GM12801 (cell line): ENCODE results near the gene RIC8A.

Experiments used
- TF ChIP-seq, protein P1 (sequence below): IDR thresholded peaks from one replicate; pipeline ENCODE4 v1.5.1; 2011; ENCODE audit warnings: control low read depth; ENCODE audit not compliant: insufficient read length; ENCODE audit errors: extremely low read depth

The RIC8A gene

DNA sequence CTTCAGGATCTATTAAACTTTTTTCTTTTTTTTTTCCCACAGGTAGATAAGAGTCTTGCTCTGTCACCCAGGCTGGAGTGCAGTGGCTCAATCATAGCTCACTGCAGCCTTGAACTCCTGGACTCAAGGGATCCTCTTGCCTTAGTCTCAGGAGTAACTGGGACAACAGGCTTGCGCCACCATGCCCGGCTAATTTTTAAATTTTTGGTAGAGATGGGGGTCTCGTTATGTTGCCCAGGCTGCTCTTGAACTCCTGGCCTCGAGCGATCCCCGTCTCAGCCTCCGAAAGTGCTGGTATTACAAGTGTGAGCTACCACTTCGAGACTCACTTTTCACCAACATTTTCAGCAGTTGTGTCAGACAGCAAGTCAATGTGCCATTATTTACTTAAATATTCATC, 27.7 kb downstream of the RIC8A start:
- TF ChIP-seq, protein P1, sequence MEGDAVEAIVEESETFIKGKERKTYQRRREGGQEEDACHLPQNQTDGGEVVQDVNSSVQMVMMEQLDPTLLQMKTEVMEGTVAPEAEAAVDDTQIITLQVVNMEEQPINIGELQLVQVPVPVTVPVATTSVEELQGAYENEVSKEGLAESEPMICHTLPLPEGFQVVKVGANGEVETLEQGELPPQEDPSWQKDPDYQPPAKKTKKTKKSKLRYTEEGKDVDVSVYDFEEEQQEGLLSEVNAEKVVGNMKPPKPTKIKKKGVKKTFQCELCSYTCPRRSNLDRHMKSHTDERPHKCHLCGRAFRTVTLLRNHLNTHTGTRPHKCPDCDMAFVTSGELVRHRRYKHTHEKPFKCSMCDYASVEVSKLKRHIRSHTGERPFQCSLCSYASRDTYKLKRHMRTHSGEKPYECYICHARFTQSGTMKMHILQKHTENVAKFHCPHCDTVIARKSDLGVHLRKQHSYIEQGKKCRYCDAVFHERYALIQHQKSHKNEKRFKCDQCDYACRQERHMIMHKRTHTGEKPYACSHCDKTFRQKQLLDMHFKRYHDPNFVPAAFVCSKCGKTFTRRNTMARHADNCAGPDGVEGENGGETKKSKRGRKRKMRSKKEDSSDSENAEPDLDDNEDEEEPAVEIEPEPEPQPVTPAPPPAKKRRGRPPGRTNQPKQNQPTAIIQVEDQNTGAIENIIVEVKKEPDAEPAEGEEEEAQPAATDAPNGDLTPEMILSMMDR = no peak

DNA sequence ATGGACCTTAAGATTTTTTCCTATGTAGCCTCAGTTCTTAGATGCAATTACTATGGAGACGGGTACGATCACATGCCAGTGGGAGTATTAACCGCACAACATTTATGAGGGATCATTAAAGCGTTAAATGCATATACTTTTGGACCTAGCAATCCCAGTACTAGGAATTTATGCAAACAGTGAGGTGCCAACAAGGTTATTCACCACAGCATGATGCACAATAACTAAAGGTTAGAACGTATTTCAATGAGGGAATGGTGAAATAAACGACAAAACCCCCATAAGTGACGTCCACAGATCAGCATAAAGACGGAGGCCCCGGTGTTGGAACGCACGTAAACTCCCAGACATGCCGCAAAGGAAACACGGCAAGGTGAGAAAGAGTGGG, 28.1 kb downstream of the RIC8A start:
- TF ChIP-seq, protein P1 = no peak

DNA sequence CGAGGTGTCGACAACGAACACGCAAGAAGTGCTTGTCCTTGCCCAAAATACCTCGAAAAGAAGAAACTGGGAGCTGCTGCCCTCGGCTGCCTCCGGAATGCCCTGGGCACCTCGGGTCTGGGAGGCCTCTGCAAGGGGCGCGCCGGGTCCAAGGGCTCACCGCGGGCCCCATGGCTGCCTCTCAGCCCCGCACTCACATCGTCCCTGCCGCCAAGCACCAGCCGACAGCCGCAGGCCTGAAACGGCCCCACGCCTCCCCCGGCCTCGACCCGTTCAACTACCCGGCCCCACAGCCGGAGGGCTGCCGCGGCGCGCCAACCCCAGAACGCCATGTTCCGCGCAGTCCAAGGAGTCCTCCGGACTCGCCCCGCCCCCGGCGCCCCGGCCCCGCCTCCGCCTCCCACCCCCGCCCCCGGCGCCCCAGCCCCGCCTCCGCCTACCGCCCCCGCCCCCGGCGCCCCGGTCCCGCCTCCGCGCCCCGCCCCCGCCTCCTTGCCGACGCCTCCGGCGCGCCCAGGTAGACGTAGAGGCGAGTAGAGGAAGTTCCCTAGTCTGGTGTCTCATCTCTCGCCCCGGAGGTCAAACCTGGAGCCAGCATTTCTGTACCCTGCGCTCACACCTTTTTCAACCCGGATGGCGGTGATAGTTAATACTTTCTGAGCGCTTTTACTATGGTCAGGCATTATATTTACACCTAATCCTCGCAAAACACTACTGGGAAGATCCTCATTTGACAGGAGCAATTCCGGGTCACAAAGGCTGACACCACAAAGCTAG, 28.7 kb downstream of the RIC8A start, which contains the start of gene SIRT3:
TSS of gene SIRT3 (minus strand) at position 346 of the 777 bp plus-strand sequence. CDS start at position 332, 14 bp downstream.
- TF ChIP-seq, protein P1 = no peak

DNA sequence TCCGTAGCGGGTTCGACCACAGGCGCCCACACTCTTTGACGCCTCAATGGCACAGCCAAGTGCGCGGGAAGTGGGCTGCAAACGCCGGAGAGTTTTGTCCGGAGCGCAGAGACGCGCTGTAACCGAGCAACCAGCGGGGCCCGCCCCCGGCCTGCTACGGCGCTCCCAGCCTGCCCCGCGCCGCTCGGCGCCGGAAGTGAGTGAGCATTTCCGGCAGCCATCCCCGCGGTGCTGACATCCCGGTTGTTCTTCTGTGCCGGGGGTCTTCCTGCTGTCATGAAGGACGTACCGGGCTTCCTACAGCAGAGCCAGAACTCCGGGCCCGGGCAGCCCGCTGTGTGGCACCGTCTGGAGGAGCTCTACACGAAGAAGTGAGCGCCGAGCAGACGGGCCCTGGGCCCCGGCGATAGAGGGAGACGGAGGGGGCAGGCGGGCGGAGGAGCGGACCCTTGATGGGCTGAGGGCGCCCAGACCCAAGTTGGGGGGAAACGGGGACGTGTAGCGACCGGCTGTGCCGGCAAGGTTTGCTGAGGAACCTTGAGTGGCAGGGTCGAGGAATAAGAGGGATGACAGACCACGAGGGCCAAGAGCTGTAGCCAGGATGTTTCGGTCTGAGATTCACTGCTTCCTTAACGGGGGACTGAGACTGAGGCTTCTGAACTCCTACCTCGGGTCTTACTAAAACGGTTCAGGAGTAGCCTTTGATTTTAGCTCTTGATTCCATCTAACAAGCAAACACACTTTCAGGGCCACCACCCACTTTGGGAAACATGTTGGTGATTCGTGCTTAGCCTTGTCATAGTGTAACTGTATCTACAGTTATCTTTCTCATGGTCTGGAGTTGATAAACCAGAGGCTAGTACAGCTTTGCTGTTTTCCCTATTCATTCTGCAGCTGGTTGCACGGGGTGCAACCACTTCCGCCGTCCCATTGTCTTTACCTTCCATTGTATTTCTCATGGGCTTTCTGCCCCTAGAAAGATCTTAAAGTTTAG, 29.6 kb downstream of the RIC8A start, which contains the start of gene PSMD13:
TSS of gene PSMD13 (plus strand) at position 203 of the 994 bp plus-strand sequence. CDS start at position 277, 74 bp downstream.
- TF ChIP-seq, protein P1 = no peak

DNA sequence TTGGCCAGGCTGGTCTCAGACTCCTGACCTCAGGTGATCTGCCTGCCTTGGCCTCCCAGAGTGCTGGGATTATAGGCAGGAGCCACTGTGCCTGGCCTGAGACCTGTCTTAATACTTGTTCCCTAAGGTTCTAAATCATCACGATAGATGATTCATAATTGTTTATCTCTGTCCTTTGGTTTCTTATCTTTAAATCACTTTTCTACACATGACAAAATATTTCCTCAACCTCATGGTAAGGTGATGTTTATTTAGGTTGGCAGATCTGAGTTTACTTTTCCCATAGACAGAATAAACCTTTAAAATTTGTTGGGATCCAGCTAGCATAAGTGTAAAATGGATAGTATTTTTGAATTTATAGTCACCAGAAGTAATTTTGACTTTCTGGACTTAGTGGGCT, 32.8 kb downstream of the RIC8A start:
- TF ChIP-seq, protein P1 = no peak

DNA sequence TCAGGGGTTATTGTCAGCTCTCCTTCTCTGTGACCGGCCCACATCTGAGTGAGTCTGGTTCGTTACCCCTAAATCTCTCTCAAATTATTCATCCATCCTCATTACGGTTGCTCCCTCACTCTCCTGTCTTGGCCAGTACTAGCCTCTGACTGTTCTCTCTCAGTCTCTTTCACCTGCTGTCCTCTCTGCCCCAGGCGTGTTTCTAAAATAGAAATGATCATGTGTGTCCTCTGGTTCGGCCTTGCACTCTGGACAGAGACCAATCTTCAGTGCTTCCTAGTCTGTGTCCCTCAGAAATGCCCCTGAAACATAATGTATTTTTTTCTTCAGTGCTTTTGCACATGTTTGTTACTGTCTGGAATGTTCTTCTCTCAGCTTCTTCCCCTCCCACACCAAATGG, 34.1 kb downstream of the RIC8A start:
- TF ChIP-seq, protein P1 = no peak

DNA sequence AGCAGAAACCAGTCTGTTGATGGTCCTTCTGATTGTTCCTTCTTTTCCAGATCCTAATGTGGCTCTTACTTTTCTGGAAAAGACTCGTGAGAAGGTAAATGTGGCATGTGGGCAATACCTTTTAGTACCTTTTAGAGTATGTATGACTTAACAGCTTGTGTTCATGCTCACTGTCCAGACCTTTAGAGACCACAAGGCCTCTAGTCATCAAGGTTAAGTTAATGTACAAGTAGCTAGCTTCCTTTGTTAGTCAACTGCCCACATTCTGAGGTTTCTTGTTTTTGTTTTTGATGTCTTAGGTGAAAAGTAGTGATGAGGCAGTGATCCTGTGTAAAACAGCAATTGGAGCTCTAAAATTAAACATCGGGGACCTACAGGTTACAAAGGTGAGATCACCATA, 36.9 kb downstream of the RIC8A start:
- TF ChIP-seq, protein P1 = no peak
